Measurements from ENCODE around the gene FITM2. TPM values are rescaled to one million over a fixed set of nuclear protein-coding genes. Genes with fewer than 3 reads are reported as not detected.

Gene FITM2
- total RNA-seq, 4 donors from 2014 or later = 7.6 to 10.1 (median 8.7) TPM

Other genes starting within 250 kb of the FITM2 start
- 10 to 100 TPM; 18.3 to 86.6 (median 38.0) TPM for gene JPH2, start 124.0 kb downstream of the FITM2 start, total RNA-seq
- 100 to 1,000 TPM in 1 of 4 donors, 10 to 100 TPM in 3; 73.0 to 114 (median 94.5) TPM for gene OSER1, start 100.4 kb downstream of the FITM2 start, total RNA-seq
- gene GDAP1L1, start 63.9 kb downstream of the FITM2 start, total RNA-seq = not detected
- gene R3HDML, start 25.8 kb upstream of the FITM2 start, total RNA-seq = not detected
- gene HNF4A, start 44.5 kb upstream of the FITM2 start, total RNA-seq = under 1 TPM in 3 of 4 donors, not detected in 1; 0.29 to 0.83 (median 0.51) TPM
- gene TTPAL, start 164.7 kb upstream of the FITM2 start, total RNA-seq = 1 to 10 TPM; 3.5 to 5.0 (median 4.7) TPM
- gene SERINC3, start 210.9 kb upstream of the FITM2 start, total RNA-seq = 100 to 1,000 TPM in 3 of 4 donors, 10 to 100 TPM in 1; 93.3 to 174 (median 139) TPM